Fibroblast of skin of scalp (primary cell): ENCODE data around the gene RASSF8. TPM values are rescaled to one million over a fixed set of nuclear protein-coding genes. Genes with fewer than 3 reads are reported as not detected.

ENCODE experiments used
- DNase-seq: peaks from one replicate; pipeline ENCODE4 v3.0.0-alpha.2; 2013
- polyA plus RNA-seq, 2 experiments: library from polyadenylated mRNA; unstranded; fragments of 120-200 nt; gene quantifications; one replicate each; pipeline ENCODE4 v1.2.1, GENCODE V29; 2013; ENCODE audit not compliant: insufficient read length in 2 of 2

Gene RASSF8, protein sequence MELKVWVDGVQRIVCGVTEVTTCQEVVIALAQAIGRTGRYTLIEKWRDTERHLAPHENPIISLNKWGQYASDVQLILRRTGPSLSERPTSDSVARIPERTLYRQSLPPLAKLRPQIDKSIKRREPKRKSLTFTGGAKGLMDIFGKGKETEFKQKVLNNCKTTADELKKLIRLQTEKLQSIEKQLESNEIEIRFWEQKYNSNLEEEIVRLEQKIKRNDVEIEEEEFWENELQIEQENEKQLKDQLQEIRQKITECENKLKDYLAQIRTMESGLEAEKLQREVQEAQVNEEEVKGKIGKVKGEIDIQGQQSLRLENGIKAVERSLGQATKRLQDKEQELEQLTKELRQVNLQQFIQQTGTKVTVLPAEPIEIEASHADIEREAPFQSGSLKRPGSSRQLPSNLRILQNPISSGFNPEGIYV
- polyA plus RNA-seq (2013, experiment 1 of 2; ENCODE audit: insufficient read length) = 23.1 TPM
- 28.5 TPM for polyA plus RNA-seq (2013, experiment 2 of 2; ENCODE audit: insufficient read length)

DNA sequence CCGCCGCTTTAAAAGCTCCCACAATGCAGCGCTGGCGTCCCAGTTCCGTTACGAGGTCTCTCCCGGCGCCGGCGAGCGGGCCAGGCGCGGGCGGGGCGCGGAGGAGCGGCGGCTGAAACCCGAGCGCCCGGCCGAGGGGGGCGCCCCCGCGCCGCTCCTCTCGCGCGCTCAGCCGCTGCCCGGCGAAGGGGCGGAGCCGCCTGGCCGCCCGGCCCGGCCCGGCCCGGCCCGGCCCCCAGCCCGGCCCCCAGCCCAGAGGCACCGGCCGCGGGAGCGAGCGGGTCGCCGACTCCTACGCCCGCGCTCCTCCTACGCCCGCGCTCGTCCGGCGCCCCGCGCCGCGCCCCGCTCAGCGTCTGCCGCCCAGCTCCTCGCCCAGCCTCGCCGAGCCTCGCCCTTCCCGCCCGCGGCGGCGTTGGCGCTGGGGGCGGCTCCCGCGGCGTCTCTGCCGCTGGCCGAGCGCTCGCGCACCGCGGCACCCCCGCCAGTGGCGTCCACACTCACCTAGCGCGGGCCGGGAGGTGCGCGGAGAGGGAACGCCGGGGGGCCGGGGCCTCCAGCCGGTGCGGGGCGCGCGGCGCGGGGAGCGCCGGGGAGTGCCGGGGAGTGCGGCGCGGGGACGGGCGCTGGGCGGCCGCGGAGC, at the start of gene RASSF8:
Gene RASSF8 (plus strand): TSS at position 255 of the 643 bp plus-strand sequence. CDS start 96,662 bp downstream, outside the sequence.
- peak; percentile 86 for DNase-seq

DNA sequence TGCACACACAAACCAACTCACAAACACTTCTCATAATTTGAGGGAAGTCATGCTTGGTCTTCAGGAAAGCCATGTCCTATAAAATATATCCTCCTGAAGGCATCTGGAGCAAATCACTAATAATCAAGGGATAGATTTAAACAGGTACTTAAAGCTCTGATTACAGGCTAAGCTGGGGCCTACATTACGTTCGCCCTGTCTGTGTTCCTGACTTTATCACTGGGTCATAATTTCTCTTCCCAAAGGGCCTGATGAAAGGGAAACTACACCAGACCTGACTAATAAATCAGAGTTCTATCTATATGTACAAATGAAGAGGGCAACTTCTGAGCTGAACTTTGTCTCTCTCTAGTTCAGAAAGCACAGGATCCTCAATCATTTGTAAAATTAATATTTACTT, 43.9 kb upstream of the RASSF8 start:
- DNase-seq = no peak

DNA sequence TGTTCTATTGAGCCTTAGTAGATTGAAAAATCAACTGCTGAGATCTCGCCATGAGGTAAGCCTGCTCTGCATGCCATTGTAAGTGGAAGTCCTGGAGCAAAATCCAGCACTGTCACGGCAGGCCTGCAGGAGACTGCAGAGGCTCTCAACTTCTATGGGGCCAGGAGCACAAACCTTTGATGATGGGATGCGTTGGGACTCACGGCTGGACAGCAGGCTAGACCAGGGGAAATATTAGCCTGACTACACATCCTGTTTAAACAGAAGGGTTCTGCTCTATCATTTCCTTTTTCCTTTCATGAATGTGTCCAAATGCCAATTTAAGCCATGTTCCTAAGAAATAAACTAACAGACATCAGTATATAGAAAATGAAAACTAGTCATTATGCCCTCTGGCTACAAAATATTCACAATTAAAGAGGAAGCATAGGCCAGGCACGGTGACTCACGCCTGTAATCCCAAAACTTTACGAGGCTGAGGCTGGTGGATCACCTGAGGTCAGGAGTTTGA, 33.9 kb upstream of the RASSF8 start:
- no peak for DNase-seq

DNA sequence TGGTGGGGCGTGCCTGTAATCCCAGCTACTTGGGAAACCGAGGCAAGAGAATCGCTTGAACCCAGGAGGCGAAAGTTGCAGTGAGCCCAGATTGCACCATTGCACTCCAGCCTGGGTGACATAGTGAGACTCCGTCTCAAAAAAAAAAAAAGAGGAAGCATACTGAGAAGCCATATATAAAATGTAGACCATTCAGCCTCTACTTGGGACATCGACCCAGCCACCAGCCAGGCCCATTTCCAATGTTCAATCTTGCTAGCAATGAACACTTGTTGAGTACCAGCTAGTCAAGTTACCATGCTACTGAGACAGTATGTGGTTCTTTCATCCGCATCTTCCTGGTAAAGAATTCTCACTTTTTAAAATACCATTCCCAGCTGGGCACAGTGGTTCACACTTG, 33.4 kb upstream of the RASSF8 start:
- no peak for DNase-seq

DNA sequence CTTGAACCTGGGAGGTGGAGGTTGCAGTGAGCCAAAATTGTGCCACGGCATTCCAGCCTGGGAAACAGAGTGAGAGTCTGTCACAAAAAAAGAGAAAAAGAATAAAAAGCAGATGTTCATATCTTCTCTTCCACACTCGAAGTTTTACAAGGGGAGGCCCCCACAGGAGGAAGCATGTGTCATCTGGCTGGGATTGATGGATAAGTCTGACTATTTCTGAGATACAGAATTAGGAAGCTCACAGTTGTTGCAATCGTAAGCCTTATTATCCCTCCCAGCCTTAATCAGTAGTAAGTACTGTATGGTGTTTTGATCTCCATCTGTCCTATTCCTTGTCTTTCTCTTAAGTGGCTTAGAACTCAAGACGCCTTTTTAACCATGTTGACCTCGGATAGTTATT, 31.9 kb upstream of the RASSF8 start:
- DNase-seq = peak; percentile 18

DNA sequence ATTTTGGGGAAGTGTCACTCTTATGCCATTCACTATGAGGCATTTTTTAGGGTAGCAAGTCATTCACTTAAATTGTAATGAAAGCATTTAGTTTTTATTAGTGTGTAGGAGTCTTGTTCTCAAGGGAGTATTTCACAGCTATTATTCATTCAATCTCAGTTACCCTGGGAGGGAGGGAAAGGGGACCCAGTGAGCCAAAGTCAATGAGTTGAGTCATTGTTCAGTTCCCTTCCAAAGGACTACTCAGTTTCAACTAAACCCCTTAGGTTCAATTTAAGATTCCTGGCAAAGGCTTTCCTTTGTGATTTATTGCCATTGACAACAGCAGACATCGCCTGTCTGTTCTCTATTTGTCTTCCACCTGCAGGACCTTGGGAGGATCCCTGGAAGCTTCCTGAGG, 29.3 kb upstream of the RASSF8 start:
- peak; percentile 54 for DNase-seq

DNA sequence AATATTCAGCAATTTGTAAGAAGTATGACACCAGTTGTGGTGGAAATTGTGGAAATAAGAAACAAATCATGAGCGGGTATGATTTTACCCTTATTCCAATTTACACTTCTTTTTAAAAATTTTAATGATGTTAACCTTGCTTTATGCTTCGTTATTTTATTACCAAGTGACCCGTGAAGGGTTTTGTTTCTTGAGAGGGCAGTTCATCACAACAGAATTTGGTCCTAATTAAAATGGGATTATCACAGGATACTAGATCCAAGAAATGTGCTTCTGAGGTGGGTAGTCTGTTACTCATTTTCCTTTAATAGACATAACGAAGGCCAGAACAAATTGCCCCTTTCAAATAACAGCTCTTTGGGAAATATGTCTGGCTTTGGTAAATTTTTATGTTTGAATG, 25.5 kb upstream of the RASSF8 start:
- DNase-seq = no peak

DNA sequence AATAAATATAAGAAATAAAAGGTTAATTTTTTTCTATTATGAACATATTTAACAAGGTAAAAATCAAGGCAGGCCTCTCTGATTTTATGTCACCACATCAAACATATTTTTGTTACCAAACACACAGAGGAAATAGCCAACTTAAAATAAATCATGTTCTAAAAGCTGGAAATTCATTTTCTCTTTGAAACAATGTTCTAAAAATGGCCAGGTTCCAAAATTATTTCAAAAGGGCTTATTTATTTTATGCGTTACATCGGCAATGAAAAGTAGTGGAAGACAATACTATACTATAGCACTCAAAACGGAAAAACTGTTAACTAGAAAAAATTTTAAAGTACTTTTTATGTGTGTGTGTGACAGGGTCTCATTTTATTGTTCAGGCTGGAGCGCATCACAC, 24.0 kb upstream of the RASSF8 start:
- DNase-seq = no peak

DNA sequence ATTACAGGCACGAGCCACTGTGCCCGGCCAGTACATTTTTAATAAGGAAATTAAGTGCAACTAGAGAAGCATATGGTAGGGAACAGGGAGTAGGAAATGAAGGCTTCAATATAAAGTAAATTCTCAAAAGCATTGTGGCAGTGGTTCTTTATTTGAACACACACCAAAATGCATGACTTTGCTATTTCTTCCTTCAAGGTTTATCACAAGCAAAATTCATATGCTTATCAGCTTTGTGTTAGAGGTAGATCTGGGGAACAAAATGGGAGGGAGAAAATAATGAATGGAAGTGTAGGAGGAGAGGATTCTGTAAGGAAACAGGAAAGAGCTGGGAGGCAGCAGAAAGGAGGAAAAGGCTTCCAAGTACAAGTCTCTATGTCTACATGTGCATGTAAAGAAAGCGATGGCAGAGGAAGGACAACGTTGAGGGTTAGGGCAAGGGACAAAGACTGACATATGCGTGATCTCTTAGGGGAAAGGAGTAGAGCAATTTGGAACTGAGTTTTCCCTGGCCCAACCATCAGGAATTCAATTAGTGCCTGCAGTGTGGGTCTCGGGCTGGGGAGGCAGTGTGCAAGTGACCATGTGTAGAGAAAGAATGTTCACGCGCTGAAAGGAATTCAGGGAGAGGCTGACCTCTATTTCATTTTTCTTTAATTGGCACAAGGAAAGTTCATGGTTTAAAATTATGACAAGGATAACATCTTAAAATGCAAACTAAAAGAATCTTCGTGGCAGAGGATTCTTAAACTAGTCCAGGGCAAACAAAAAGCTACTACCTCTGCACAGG, 22.9 kb upstream of the RASSF8 start:
- peak; percentile 28 for DNase-seq

DNA sequence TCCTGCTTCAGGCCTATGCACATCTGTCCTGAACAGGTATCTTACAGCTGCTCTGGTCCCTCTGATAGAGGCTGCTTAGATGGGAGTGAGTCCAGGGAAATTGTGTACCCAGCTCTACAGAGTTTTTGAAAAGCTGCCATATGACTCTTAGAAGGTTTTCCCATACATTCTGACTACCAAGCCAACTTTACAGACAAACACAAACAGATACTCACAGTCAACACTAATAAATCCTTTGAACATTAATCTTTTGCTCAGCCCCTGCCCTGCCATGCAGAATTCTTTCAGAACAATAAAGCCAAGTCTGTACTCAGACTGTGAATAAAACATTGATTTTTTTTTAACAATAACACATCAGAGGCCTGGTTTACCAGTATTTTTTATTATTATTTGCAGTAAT, 21.4 kb upstream of the RASSF8 start:
- no peak for DNase-seq

DNA sequence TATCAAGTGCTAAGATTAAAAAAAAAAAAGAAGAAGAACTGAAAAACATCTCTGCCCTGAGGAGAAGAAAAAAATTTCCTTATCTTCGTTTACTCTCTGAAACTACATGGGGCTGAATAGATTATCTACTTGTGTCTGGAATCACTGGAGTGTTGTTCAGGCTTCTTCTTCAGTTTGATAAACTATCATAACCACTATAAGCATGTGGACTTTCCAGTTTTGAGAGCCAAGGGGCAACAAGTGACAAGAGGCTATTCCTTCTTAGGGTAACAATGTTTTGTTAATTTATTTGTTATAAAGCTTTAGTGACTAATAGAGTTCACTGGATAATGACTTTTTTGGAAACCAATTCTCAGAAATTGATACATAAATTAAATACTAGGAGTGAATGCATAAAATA, 19.9 kb upstream of the RASSF8 start:
- no peak for DNase-seq

DNA sequence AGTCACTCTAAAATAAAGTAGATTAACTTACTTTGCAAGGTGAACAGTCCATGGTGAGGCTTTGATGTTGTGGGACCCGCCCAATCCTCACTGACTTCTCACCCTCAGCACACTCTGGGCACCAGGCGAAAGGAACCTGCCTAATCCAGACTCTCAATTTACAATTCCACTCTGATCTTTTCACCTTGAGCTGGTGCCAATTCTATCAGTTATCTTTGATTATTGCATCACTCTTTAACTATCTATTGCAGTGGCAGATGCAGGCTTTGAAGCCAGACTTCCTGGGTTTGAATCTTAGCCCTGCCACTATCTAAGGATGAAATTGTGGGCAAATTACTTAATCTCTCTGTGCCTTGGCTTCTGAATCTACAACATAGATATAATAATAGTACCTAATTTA, 18.9 kb upstream of the RASSF8 start:
- no peak for DNase-seq

DNA sequence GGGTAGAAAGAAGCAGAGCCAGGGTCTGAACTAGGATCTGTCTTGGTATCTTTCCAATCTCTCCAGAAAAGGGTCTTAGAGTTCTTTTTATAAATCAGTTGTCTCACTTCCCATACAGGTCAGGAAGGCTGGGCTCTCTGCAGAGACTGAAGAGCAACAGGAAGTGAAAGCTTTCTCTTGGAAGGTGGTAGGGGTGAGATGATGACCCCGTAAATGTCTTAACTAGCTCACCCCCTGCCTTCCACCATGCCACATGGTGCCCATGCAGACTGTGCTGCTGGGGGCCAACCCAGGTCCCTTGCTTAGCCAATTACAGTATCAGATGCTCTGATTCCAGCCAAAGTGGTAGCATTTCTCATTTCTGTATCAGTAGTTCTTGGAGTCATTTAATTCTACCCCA, 17.6 kb upstream of the RASSF8 start:
- DNase-seq = no peak

DNA sequence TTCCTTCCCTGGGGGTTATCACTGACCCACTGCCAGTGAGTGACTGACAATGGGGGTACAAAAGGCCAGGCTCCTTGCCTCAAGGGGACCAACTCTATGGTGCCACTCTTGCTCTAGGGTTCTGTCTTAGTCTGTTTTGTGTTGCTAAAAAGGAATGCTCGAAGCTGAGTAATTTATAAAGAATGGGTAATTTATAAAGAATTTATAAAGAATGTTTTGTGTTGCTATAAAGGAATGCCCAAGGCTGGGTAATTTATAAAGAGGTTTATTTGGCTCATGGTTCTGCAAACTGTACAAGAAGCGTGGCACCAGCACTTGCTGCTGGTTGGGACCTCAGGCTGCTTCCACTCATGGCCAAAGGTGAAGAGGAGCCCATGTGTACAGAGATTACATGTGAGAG, 15.8 kb upstream of the RASSF8 start:
- DNase-seq = peak; percentile 46

DNA sequence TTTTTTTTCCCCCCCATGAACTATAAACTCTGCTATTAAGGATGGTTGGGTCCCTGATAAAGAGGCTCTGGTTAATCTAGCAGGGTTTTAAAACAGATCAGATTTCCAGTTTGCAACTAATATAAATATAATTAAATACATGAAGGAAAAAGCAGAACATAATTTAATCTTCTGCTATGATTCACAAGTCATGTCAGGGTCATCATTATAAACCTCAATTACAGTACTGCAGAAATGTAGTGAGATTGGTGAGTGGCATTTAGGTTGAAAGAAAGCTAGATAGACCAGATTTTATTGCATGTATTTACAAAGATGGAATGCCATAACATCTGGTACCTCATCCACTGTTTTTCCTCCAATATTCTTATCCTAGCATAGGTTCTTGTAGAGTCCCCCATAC, 14.5 kb upstream of the RASSF8 start:
- no peak for DNase-seq

DNA sequence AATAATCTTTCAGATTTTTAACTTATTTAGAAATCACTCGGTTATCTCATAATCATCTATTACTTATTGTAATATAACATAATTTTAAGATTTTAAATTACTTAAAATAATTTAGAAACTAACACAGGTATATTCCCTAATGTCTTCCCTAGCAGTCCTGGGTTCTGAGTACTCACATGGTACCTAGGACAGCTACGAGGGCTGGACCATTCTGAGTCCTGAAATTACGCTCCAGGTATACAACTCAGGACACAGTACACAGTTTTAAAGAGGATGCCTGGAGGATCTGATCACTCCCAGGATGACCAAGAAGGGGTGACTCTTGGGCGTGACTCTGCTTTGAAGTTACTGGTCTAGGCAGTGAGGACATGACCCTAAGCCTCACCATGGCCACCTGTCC, 9.1 kb upstream of the RASSF8 start:
- no peak for DNase-seq

DNA sequence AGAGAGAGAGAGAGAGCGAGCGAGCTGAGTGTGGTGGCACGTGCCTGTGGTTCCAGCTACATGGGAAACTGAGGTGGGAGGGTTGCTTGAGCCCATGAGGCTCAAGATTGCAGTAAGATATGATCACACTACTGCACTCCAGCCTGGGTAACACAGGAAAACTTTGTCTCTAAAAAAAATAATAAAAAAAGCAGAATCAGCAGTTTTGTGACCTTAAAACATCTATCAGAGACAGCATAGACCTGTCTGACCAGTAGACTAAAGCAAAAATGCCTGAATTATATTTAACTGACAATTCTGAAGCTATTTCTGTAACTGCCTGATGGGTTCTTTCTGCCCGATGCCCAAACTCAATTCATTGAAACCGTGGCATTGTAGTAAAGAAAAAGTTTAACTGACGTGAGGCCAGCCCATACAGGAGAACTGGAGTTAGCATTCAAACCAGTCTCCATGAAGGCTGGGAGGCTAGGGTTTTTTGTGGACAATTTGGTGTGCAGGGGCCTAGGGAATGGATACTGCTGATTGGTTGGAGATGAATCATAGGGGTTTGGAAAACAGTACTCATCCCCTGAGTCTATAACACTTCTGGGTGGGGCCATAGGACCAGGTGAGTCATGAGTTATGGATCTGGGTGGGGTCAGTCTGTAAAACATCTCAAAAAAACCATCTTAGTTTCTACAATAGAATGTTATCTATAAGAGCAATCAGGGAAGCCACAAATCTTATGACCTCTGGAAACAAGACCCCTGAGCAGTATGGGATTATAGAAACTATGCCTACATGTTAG, 8.0 kb upstream of the RASSF8 start:
- DNase-seq = no peak

DNA sequence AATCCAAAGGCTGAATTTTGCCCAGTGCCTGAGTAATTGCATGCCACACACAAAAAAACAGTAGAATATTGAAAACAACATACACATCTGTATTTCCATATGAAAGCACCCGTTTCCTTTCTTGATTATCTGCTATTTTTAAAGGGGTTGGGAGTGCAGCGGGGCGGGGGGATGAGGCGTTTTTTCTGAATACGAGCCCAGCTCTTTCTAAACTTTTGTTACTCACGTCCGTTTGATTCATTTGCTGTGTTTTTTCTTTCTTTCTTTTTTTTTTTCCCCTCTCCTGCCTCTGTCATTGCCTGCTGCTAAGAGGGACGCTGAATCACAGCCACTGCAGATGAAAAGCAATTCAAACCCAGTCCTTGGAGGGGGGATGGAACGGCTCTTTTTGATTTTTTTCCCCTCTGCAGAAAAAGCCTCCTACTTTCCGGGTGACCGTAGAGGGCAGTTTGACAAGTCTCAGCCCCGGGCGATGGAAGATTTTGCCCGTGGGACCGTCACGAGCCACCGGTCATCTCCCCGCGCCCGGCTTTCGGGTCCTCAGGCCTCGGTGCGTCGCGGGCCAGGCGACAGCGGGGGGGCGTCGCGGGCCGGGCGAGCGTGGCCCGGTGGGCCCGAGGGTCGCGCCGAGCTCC, 572 bp upstream of the RASSF8 start:
- peak; percentile 81 for DNase-seq

DNA sequence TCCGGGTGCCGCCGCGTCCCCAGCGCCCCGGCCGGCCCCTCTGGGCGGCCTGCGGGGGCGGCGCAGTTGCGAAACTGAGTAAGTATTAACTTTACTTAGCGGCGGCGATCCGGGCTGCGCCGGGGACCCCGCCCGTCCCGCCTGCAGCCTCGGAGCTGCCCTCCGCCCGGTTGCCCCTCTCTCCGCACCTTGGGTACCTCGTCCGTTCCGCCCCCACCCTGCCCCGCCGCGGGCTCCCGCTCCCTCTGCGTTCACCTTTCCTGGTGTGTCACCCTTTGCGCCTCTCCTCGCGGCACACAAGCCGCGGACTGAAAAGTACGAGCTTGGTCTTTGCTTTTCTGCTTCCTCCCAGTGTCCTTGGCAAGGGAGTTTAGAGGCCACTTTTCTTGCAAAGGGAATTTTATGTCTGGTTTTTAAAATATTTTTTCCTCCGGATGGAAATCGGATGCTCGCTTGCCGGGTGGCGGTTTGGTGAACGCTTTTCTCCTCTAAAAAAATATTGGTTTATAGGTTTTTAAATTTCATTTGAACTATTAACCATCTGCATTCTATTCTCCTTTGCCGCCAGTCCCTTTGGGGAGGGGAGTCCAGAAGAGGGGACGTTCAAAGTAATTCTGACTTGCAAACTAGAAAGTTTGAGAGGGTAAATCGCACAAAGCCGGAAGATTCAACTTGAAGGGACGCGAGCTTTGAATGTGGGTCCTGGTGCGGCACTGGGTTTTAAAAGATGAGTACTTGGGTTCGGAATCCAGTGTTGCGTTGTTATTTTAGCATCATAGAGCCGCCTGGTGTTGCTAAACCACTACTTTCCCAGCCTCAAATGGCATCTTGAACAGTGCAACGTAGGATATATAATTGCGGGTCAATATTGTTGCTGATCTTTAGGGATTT, 834 bp downstream of the RASSF8 start:
- DNase-seq = peak; percentile 80

DNA sequence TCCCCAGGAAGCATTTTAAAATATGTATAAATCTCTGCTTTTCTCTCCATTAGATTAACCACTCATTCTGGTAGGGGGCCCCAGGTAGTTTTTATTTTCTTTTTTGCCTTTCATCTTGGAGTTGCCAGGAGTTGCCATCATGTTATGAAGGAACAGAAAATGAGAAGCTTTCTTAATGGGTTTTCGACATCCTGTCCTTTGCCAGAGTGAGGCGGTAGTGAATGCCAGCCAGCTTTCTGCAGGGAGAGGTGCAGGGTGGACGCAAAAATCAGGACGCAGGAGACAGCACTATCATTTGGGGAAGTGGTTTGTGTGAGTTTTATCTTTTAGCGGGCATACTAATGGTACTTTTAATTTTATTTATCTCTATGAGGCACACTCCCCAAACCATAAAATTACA, 1.7 kb downstream of the RASSF8 start:
- DNase-seq = peak; percentile 36

DNA sequence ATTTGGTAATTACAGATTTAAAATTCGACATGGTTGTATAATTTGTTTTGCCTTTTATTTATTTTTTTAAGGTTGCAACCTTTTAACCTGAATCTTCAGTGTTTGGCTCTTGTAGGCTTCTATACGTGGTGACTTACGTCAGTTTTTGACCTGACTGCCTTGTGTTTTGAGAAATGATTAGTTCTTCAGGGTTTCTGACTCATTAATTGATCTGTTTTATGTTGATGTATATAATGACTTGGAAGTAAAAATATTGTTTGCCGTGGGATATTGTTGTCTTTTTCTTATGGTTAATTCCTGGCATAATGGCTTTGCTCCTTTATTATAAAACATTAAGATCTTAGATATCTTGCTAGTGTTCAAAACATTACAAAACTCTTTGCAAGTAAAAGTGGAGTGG, 2.5 kb downstream of the RASSF8 start:
- DNase-seq = no peak
